ENCODE data around the gene MTCL1. TPM values are rescaled to one million over a fixed set of nuclear protein-coding genes. Genes with fewer than 3 reads are reported as not detected.

The MTCL1 gene
- polyA plus RNA-seq, 1 experiment: 29.8 TPM

DNA sequence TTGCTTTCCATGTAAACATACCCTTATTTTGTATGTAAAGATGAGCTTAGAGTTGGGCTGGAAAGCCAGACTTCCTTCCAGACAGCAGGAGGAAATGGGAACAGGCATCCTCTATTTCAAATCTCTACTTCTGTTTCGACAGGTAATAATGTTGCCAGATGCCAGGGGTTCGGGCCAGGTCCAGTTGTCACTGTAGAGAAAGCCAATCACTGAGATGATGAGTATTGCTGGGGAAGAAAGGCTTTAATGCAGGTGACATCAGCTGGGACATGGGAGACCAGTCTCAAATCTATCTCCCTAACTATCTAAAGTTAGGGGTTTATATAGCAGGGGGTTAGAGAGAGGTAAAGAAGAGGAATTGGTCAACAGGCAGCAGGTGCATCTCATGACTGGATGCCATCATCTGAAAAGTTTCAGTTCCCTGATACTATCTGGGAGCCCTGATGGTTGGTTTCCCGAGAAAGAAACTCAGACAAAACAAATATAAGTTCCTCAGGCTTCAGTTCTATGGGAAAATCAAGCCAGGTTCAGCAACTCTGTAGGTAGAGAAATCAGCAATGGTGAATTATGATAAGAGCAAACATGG lies 9.3 kb upstream of the MTCL1 start:
- no peaks in the 10 kb centered on the region for H3K36me3 ChIP-seq (ENCODE audit: control insufficient read depth, insufficient read depth, low read length)
- CTCF ChIA-PET: interaction anchor here (0.6 to 2.5 kb wide), 14 partner anchors 10 to 368 kb away, joined by 3 to 32 read pairs (median 5); no protein-coding TSS in a partner anchor
- POLR2A ChIA-PET: no interaction called here
- no peaks in the 10 kb centered on the region for H3K27me3 ChIP-seq (ENCODE audit: control insufficient read depth, insufficient read depth, low read length)
- no peak overlapping the region for H3K4me3 ChIP-seq (ENCODE audit: low read depth, low read length)
- TF ChIP-seq, protein P1, sequence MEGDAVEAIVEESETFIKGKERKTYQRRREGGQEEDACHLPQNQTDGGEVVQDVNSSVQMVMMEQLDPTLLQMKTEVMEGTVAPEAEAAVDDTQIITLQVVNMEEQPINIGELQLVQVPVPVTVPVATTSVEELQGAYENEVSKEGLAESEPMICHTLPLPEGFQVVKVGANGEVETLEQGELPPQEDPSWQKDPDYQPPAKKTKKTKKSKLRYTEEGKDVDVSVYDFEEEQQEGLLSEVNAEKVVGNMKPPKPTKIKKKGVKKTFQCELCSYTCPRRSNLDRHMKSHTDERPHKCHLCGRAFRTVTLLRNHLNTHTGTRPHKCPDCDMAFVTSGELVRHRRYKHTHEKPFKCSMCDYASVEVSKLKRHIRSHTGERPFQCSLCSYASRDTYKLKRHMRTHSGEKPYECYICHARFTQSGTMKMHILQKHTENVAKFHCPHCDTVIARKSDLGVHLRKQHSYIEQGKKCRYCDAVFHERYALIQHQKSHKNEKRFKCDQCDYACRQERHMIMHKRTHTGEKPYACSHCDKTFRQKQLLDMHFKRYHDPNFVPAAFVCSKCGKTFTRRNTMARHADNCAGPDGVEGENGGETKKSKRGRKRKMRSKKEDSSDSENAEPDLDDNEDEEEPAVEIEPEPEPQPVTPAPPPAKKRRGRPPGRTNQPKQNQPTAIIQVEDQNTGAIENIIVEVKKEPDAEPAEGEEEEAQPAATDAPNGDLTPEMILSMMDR (IDR thresholded peaks at IDR 0.05; ENCODE audit: insufficient read depth, low read depth, low read length): no peak
- no peak for DNase-seq (ENCODE audit: low read depth)

GRCh38 chr18:8696749-8697211 lies 8.6 kb upstream of the MTCL1 start:
- DNase-seq (ENCODE audit: low read depth): no peak
- no peaks in the 10 kb centered on the region for H3K27me3 ChIP-seq (ENCODE audit: control insufficient read depth, insufficient read depth, low read length)
- POLR2A ChIA-PET: no interaction called here

DNA sequence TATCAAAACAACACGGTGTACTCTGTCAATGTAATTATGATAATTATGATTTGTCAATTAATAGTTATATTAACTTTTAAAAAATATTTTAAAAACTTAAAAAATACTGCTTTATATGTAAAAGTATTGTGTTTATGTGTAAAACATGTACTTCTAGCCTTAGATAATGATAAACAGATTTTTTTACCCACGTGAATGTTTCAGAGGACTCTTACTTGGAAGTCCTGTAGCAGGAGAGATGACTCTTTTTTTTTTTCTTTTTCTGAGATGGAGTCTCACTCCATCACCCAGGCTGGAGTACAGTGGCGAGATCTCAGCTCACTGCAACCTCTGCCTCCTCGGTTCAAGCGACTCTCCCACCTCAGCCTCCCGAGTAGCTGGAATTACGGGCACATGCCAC lies 6.2 kb upstream of the MTCL1 start:
- no peaks in the 10 kb centered on the region for H3K36me3 ChIP-seq (ENCODE audit: control insufficient read depth, insufficient read depth, low read length)
- POLR2A ChIA-PET: interaction anchor here (0.6 kb wide), 1 partner anchor 190 kb away, joined by 3 read pairs; no protein-coding TSS in a partner anchor
- CTCF ChIA-PET: interaction anchor here (0.7 kb wide), 1 partner anchor 203 kb away, joined by 3 read pairs; no protein-coding TSS in a partner anchor
- H3K27me3 ChIP-seq (ENCODE audit: control insufficient read depth, insufficient read depth, low read length): no peaks in the 10 kb centered on the region
- TF ChIP-seq, protein P1 (IDR thresholded peaks at IDR 0.05; ENCODE audit: insufficient read depth, low read depth, low read length): no peak
- no peak overlapping the region for H3K4me3 ChIP-seq (ENCODE audit: low read depth, low read length)
- DNase-seq (ENCODE audit: low read depth): no peak

More at GRCh38 chr18:8696749-8697211, 8.6 kb upstream of the MTCL1 start:
- CTCF ChIA-PET: interaction anchor here (0.6 to 2.5 kb wide), 19 partner anchors 9 to 429 kb away, joined by 3 to 32 read pairs (median 5); no protein-coding TSS in a partner anchor
- no peaks in the 10 kb centered on the region for H3K36me3 ChIP-seq (ENCODE audit: control insufficient read depth, insufficient read depth, low read length)
- no peak overlapping the region for H3K4me3 ChIP-seq (ENCODE audit: low read depth, low read length)
- TF ChIP-seq, protein P1 (IDR thresholded peaks at IDR 0.05; ENCODE audit: insufficient read depth, low read depth, low read length): peak; percentile 92

DNA sequence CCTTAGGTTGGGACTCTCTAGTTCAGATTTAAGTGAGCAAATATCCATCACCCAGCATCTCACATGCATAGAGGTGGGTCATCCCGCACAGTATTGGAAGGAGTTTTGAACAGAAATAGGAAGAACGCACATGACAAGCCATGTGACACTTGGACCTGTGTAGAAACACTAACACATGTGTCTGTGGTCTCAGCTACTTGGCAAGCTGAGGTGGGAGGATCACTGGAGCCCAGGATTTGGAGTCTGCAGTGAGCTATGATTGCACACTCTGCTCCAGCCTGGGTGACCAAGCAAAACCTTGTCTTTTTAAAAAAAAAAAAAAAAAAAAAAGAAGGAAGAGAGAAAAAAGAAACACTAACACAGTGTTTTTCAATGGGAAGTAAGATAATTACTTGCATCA lies 5.4 kb upstream of the MTCL1 start:
- Histone ChIP-seq H3K27me3 (ENCODE audit: control insufficient read depth, insufficient read depth, low read length) (no peaks in the 10 kb centered on the region), H3K4me3 (ENCODE audit: low read depth, low read length) (no peak overlapping the region), H3K36me3 (ENCODE audit: control insufficient read depth, insufficient read depth, low read length) (no peaks in the 10 kb centered on the region)
- ChIA-PET POLR2A (interaction anchor here (0.6 kb wide), 1 partner anchor 237 kb away, joined by 10 read pairs; no protein-coding TSS in a partner anchor), CTCF (interaction anchor here (1.1 to 1.7 kb wide), 2 partner anchors 284 to 288 kb away, joined by 3 to 7 read pairs; no protein-coding TSS in a partner anchor)
- no peak for DNase-seq (ENCODE audit: low read depth)
- TF ChIP-seq, protein P1 (IDR thresholded peaks at IDR 0.05; ENCODE audit: insufficient read depth, low read depth, low read length): no peak

DNA sequence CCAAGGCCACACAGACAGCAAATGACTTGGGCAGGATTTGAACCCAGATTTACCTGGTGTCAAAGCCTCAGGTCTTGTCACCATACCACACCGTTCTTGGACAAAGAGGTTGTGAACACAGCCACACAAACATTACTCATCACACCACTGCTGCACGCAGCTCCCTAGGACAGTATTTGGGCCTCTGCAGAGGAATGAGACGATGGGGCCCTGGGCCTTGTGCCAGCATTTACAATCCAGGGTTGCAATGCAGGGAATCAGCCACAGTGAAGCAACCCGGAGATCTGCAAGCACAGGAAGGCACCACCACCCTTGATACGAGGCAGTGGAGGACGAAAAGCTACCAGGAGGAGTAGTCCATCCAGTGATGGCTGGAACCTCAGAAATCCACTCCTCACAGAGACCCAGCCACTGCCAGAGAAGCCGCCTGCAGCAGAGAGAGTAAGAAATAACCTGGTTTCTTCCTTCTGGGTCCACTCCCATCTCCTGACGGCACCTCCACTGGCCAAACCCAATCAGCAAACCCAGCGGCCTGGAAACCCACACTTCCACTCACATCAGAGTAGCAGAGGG lies 3.7 kb upstream of the MTCL1 start:
- H3K36me3 ChIP-seq (ENCODE audit: control insufficient read depth, insufficient read depth, low read length): peaks cover 1% of the 10 kb centered on the region; the same call in 1 of the 2 replicates
- TF ChIP-seq, protein P1 (IDR thresholded peaks at IDR 0.05; ENCODE audit: insufficient read depth, low read depth, low read length): no peak
- ChIA-PET POLR2A (interaction anchor here (0.6 kb wide), 1 partner anchor 1920 kb away, joined by 3 read pairs; no protein-coding TSS in a partner anchor), CTCF (no interaction called here)
- peak; percentile 47 for DNase-seq (ENCODE audit: low read depth)
- H3K4me3 ChIP-seq (ENCODE audit: low read depth, low read length): no peak overlapping the region
- H3K27me3 ChIP-seq (ENCODE audit: control insufficient read depth, insufficient read depth, low read length): no peaks in the 10 kb centered on the region

Measured in BJ (cell line).